Tibial nerve (tissue), 3 donors: ENCODE measurements around the gene NPB.

Experiments used
- POLR2A ChIP-seq, 2 donors: fragments of 450-650 bp; IDR thresholded peaks; one replicate each; pipeline ENCODE4 v1.6.1; 2017; ENCODE audit warnings: antibody characterized with exemption in 2 of 2, mild to moderate bottlenecking in 2 of 2, moderate library complexity in 2 of 2
- TF ChIP-seq, protein P1 (sequence below), 5 experiments: fragments of 200-600 bp in 3 of 5; fragments of 450-650 bp in 2 of 5; sonication (generic) in 3 of 5; IDR thresholded peaks; one replicate each; pipeline ENCODE4 v1.5.1; 2016 to 2019; ENCODE audit warnings: antibody characterized with exemption in 5 of 5, mild to moderate bottlenecking in 3 of 5, moderate library complexity in 2 of 5

GRCh38 chr17:81909966-81910839, 8.2 kb downstream of the NPB start:
- TF ChIP-seq, protein P1, sequence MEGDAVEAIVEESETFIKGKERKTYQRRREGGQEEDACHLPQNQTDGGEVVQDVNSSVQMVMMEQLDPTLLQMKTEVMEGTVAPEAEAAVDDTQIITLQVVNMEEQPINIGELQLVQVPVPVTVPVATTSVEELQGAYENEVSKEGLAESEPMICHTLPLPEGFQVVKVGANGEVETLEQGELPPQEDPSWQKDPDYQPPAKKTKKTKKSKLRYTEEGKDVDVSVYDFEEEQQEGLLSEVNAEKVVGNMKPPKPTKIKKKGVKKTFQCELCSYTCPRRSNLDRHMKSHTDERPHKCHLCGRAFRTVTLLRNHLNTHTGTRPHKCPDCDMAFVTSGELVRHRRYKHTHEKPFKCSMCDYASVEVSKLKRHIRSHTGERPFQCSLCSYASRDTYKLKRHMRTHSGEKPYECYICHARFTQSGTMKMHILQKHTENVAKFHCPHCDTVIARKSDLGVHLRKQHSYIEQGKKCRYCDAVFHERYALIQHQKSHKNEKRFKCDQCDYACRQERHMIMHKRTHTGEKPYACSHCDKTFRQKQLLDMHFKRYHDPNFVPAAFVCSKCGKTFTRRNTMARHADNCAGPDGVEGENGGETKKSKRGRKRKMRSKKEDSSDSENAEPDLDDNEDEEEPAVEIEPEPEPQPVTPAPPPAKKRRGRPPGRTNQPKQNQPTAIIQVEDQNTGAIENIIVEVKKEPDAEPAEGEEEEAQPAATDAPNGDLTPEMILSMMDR (IDR thresholded peaks at IDR 0.05): no peak
- TF ChIP-seq POLR2A (IDR thresholded peaks at IDR 0.05): no peak
